Coronary artery (tissue), 2 donors: ENCODE results near the gene MUC5AC.

Experiments used
- DNase-seq: peaks from one replicate; pipeline ENCODE4 v3.0.0-alpha.2; 2017; ENCODE audit warnings: low spot score
- H3K27ac ChIP-seq, 2 donors: fragments of 200-600 bp; sonication (generic); one replicate each; pipeline ENCODE4 v1.5.1; 2016 to 2019
- H3K4me3 ChIP-seq: fragments of 200-600 bp; sonication (generic); 2 replicates; pipeline ENCODE4 v1.5.1; 2016; ENCODE audit warnings: mild to moderate bottlenecking, moderate library complexity
- TF ChIP-seq, protein P1 (sequence below): fragments of 200-600 bp; sonication (generic); IDR thresholded peaks from one replicate; pipeline ENCODE4 v1.5.1; 2019; ENCODE audit warnings: antibody characterized with exemption

MUC5AC gene

DNA sequence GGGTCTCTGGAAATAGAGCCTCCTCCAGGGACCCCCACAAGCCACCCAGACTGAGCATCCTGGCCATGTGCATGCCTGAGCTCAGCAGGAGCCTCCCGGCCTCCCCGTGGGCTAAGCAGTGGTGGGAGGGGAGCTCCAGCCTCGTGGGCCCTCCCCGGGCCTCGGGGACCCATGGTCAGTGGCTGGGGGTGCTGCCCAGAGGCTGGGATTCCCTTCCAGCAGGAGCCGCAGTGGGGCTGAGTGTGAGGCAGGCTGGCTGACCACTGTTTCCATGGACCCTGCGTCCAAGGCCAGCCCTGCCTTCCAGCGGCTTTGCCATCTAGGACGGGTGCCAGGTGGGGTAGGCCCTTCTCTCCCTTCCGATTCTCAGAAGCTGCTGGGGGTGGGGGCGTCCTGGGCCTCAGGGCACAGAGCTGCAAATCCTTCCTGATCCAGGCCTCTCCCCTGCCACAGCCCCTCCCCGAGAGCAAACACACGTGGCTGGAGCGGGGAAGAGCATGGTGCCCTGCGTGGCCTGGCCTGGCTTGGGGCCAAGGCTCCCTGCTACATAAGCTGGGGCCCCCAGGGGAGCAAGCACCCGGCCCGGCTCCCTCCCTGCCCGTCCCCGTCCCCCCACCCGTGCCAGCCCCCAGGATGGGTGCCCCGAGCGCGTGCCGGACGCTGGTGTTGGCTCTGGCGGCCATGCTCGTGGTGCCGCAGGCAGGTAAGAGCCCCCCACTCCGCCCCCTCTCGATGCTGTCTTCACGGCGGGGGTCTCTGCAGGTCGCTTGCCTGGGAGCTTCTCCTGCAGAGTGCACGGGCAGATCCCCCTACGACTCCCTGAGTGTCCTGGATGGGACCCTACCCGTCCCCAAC lies 65.0 kb downstream of the MUC5AC start, which contains the start of gene MUC5B:
MUC5B (plus strand) TSS at position 576 of the 855 bp plus-strand sequence; CDS start at position 634, 58 bp downstream.
- H3K4me3 ChIP-seq: no peak within 1 kb of the TSS
- DNase-seq: no peak
- H3K27ac ChIP-seq: no peak within 1 kb of the TSS
- TF ChIP-seq, protein P1, sequence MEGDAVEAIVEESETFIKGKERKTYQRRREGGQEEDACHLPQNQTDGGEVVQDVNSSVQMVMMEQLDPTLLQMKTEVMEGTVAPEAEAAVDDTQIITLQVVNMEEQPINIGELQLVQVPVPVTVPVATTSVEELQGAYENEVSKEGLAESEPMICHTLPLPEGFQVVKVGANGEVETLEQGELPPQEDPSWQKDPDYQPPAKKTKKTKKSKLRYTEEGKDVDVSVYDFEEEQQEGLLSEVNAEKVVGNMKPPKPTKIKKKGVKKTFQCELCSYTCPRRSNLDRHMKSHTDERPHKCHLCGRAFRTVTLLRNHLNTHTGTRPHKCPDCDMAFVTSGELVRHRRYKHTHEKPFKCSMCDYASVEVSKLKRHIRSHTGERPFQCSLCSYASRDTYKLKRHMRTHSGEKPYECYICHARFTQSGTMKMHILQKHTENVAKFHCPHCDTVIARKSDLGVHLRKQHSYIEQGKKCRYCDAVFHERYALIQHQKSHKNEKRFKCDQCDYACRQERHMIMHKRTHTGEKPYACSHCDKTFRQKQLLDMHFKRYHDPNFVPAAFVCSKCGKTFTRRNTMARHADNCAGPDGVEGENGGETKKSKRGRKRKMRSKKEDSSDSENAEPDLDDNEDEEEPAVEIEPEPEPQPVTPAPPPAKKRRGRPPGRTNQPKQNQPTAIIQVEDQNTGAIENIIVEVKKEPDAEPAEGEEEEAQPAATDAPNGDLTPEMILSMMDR: no peak

DNA sequence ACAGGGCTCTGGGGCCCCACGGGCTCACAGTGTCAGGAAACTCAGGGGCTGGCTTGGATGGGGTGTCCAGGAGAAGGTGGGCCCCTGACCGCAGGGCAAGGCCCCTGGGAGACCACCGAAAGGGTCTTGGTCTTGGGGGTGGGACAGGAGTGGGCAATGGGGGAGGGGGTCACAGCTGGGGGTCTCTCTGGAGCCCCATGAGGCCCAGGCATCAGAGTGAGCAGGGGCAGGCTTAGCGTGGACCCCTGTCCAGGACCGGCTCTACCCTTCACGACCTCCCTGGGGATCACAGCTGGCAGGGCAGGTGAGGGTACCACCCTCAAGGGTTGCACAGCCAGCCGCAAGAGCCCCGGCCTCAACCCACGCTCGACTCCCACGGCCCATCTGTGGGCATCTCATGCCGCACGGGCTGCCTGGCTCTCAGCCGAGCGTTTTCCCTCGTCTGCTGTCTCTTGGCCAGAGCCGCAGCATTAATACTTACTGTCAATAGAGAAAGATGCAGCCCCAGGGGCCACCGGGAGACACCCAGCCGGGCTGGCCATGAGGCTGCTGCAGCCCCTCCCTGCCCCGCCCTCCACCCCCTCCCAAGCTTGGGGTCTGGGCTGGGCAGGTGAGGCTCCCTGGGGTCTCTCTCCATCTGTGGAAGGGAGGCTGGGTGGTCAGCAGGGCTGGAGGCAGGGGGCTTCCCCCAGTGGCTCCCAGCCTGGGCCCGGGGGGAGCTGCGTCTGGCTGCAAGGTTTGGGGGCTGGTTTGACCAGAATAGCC lies 65.8 kb downstream of the MUC5AC start:
- DNase-seq: no peak

DNA sequence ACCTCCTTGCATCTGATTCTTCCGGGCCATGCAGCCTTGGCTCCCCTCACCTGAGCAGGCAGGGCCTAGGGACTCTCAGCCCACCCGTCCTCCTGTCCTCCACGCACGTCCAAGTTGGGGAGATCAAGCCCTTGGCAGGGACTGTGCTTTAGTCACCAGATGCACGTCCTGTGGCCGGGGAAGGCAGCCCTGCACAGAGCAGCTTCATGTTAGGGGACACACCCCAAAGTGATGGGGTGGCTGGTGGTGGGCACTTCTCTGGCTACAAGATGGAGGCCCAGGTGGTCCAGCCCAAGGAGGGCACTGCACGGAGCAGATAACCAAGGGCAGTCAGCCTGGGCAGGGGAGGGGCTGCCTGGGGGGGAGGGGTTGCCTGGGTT lies 66.3 kb downstream of the MUC5AC start:
- no peak overlapping the region for H3K27ac ChIP-seq

More for the DNA sequence above, 65.8 kb downstream of the MUC5AC start:
- H3K27ac ChIP-seq: no peak overlapping the region
- no peak overlapping the region for H3K4me3 ChIP-seq
- TF ChIP-seq, protein P1: no peak

DNA sequence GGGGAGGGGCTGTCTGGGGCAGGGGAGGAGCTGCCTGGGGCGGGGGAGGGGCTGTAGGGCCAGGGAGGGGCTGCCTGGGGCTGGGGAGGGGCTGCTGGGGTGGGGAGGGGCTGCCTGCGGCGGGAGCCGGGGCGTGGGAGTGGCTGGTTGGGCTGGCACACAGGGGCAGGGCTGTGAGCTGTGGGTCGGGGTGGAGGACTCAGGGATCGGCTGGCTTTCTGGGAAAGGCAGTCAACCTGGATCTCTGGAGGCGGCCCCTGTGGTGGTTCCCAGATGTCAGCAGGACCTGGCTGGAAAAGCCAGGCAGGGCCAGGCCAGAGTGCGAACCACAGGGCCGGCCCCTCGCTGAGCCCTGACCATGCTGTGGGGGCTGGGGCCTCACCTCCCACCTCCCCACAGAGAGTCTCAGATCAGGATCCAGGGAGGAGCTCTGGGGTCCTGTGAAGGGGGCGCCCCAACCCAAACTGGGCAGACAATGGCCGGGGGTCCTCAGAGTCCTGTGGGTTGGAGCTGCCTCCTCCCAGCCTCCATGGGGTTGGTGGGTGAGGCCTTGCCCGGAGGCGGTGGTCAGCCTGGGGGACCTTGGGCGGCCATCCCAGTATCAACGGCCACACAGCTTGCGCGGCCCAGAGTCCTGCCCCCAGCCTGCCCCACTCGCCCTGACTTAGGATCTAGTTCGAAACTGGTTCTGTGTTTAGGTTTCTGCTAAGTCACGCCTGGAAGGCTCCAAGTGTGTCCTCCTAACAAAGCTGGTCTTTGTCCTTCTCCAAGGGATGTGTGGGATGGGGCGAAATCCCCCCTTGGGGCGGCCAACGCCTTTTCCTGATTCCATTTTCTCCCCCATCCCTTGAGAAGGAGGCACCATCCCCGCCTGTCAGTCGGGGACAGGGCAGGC lies 67.0 kb downstream of the MUC5AC start:
- TF ChIP-seq, protein P1: no peak
- DNase-seq: no peak
- Histone ChIP-seq H3K27ac (no peak overlapping the region), H3K4me3 (no peak overlapping the region)

More for the DNA sequence above, 66.3 kb downstream of the MUC5AC start:
- DNase-seq: no peak
- TF ChIP-seq, protein P1: no peak
- H3K4me3 ChIP-seq: no peak overlapping the region

DNA sequence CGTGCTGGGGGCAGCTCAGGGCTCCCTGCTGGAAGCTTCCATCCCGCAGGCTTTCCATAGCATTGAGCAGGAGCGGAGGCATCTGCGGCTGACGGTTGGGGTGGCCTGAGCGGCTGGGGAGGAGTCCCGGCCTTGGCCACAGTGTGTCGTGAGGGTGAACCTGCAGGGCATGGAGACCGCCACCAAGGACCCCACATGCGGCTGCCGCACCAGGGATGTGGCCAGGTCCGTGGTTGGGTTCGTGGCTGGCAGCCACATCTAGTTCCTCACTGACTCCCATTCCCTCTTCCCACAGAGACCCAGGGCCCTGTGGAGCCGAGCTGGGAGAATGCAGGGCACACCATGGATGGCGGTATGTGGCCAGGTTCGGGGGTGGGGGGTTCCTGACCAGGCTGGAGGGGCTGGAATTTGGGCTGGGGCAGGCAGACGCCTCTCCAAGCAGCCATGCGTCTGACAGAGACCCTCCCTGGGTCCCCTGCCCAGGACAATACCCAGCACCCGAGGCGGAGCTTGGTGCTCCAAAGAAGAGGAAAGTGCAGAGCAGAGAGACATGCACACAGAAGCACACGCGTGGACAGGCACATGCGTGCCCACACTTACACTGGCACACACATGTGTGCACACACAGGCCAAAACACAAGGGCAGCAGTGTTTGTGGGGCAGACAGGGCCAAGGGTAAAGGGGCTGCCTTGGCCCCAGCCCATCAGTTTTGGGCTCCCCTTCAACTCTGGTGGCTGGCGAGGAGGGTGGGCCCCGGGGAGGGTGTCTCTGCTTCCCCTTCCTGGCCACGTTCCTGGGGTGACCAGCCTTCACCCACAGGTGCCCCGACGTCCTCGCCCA lies 67.9 kb downstream of the MUC5AC start:
- DNase-seq: no peak
- no peak overlapping the region for H3K27ac ChIP-seq

More for the DNA sequence above, 67.9 kb downstream of the MUC5AC start:
- no peak overlapping the region for H3K4me3 ChIP-seq
- TF ChIP-seq, protein P1: no peak
